Epithelial cell of esophagus (primary cell): ENCODE data around the gene GPX4.
A peak's percentile ranks its signal among the peaks of the same experiment; 100 is the strongest.

Experiments used
- DNase-seq: peaks from one replicate; pipeline ENCODE4 v3.0.0; 2010; ENCODE audit warnings: low read depth
- H3K4me3 ChIP-seq: 2 replicates; pipeline ENCODE4 v1.5.1; 2011; ENCODE audit warnings: mild to moderate bottlenecking, low read length, control low read depth
- TF ChIP-seq, protein P1 (sequence below): IDR thresholded peaks from 2 replicates; pipeline ENCODE4 v1.5.1; 2011; ENCODE audit warnings: low read depth, mild to moderate bottlenecking, low read length, control low read depth, inconsistent platforms; ENCODE audit not compliant: insufficient read depth; ENCODE audit errors: missing control alignments

GPX4 gene

GRCh38 chr19:1060689-1061088, 43.1 kb upstream of the GPX4 start:
- TF ChIP-seq, protein P1, sequence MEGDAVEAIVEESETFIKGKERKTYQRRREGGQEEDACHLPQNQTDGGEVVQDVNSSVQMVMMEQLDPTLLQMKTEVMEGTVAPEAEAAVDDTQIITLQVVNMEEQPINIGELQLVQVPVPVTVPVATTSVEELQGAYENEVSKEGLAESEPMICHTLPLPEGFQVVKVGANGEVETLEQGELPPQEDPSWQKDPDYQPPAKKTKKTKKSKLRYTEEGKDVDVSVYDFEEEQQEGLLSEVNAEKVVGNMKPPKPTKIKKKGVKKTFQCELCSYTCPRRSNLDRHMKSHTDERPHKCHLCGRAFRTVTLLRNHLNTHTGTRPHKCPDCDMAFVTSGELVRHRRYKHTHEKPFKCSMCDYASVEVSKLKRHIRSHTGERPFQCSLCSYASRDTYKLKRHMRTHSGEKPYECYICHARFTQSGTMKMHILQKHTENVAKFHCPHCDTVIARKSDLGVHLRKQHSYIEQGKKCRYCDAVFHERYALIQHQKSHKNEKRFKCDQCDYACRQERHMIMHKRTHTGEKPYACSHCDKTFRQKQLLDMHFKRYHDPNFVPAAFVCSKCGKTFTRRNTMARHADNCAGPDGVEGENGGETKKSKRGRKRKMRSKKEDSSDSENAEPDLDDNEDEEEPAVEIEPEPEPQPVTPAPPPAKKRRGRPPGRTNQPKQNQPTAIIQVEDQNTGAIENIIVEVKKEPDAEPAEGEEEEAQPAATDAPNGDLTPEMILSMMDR, result no peak
- DNase-seq, result no peak
- no peak overlapping the region for H3K4me3 ChIP-seq

- no peak overlapping the region for H3K4me3 ChIP-seq
- DNase-seq, result no peak
- TF ChIP-seq, protein P1, result no peak
Observed at GRCh38 chr19:1061987-1062386, 41.8 kb upstream of the GPX4 start.

DNA sequence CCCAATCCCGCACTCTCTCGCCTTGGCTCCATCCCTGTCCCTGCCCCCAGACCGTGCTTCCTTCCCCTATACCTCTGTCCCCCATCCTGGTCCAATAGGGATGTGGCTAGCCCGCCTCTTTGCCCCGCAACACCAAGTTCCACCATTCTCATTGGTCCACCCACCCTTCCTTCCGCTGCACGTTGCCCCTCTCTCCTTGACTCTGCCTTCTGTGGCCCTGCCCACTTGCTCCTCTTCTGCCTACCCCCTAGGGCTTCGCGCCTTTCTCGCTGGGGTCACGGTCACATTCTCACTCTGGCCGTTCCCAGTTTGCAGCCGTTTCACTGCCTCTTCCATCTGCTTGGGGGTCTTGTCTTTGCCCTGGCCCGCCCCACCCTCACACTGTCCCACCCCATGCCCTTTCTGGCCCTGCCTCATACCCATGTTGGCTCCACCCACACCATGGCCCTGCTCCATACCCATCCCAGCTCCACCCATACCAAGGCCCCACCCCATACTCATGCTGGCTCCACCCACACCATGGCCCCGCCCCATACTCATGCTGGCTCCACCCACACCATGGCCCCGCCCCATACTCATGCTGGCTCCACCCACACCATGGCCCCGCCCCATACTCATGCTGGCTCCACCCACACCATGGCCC, 41.3 kb upstream of the GPX4 start:
- TF ChIP-seq, protein P1, result no peak
- H3K4me3 ChIP-seq, result no peak overlapping the region
- no peak for DNase-seq

DNA sequence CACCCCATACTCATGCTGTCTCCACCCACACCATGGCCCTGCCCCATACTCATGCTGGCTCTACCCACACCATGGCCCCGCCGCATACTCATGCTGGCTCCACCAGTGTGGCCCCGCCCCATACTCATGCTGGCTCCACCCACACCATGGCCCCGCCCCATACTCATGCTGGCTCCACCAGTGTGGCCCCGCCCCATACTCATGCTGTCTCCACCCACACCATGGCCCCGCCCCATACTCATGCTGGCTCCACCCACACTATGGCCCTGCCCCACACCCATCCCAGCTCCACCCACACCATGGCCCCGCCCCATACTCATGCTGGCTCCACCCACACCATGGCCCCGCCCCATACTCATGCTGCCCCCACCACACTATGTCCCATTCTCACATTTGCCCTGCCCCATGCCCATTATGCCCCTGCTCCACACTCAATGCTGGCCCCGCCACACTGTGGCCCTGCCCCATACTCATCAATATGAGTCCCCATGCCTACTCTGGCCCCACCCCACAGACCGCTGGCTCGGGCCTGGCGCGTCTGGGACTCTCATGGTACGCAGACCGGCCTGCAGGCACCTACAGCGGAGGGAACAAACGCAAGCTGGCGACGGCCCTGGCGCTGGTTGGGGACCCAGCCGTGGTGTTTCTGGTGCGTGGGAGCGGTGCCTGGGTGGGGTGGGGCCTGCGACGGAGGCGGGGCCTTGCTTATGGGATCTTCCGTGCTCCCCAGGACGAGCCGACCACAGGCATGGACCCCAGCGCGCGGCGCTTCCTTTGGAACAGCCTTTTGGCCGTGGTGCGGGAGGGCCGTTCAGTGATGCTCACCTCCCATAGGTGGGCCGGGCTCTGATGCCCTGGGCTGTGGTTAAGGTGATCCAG, 40.5 kb upstream of the GPX4 start:
- DNase-seq, result peak; percentile 36
- TF ChIP-seq, protein P1, result no peak
- no peak overlapping the region for H3K4me3 ChIP-seq

DNA sequence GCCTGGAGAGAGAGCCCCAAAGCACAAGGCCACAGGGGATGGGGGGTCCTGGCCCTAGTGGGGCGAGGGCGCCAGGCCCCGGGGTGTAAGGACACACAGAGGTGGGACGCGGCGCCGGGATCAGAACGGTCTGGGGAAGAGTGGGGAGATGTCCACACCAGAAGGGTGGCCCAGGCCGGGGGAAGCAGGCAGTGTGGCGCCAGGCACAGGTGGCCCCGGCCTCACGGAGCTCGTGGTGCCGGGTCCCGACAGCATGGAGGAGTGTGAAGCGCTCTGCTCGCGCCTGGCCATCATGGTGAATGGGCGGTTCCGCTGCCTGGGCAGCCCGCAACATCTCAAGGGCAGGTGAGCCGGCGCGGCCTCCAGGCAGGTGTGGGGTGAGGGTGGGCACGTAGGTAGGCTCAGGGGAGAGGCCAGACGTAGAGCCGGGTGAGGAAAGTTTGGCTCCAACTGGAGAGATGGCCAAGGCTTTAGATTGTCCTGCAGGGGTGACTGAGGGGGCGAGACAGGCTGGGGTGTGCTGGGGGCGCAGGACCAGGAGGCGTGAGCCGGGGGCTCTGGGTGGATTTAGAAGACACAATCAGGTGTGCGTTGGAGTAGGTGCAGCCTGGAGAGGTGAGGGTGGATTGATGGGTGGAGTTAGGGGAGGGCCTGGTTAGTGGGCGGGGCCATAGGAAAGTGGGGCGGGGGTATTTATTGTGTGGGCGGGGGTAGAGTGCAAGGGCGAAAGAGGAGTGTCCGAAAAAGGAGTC, 39.7 kb upstream of the GPX4 start:
- TF ChIP-seq, protein P1, result no peak
- no peak overlapping the region for H3K4me3 ChIP-seq
- DNase-seq, result no peak

- H3K4me3 ChIP-seq, result no peak overlapping the region
- DNase-seq, result peak; percentile 76
- TF ChIP-seq, protein P1, result peak; percentile 46
Observed at GRCh38 chr19:1064661-1065605, 38.9 kb upstream of the GPX4 start.
